RWPE1 (cell line): ENCODE results near the gene ABCA2.

Experiments
- CTCF ChIA-PET: fragments of 350-600 bp; sonication (Branson Sonifier 250); formaldehyde crosslinking; extraction: SDS; loops from one replicate; lab custom pipeline; 2021; lab: Yijun Ruan, JAX
- POLR2A ChIA-PET: fragments of 400-600 bp; formaldehyde crosslinking; extraction: SDS; loops from one replicate; lab custom pipeline; 2020; ENCODE audit warnings: antibody characterized with exemption; ENCODE audit not compliant: low non-redundant PET; lab: Yijun Ruan, JAX
- DNase-seq: peaks from one replicate; pipeline ENCODE4 v3.0.0; 2012; ENCODE audit warnings: low spot score
- H3K27ac ChIP-seq: fragments of 450-650 bp; 2 replicates; pipeline ENCODE4 v1.5.1; 2017
- TF ChIP-seq, protein P1 (sequence below): fragments of 450-650 bp; conservative IDR thresholded peaks from 2 replicates; pipeline ENCODE4 v1.5.1; 2017; ENCODE audit warnings: low read depth, mild to moderate bottlenecking

The ABCA2 gene

DNA sequence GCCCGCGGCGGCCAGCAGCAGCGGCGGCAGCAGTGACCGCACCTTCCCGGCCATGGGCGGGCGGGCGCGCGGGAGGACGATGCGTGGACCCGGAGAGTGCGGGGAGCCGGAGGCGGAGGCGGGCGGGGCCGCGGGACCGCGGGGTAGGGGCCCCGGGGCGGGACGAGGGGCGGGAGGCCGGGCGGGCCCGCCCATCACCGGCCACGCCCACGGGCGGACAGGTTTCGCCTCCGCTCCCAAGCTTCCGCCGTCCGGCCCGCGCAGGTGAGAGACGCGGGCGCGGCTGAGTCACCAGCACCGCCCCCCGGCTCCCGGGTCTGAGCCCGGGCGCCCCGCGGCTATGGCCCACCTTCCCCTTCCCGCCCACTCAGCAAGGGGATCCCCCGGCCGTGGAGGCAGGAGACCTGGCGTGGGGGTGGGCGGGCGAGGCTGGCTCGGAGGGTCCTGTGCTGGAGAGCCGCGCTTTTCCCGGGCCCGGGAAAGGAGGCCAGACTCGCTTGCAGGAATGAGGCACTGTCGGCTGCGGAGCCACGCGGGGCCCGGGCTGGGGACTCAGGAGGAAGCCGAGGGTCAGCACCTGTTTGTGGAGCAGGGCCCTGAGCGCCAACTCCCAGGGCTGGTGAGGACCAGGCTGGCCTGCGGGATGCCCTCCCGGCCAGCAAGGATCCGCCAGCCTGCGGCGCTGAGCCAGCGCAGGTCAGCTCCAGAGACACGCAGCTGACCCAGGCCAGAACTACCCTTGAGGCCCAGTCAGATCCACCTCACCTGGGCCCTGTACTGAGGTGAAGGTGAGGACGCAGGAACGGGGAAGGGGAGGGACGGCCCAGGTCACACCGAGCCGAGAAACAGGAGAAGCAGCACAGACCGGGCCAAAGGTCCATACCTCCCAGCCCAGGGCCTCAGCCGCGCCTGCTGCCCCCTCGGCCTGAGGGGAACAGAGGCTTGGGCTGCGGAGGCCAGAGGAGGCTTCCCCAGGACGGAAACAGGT lies 26.2 kb upstream of the ABCA2 start, which contains the start of gene ENTPD2:
TSS of gene ENTPD2 (minus strand) at position 118 of the 988 bp plus-strand sequence. CDS start at position 54, 64 bp downstream.
- H3K27ac ChIP-seq, result peak within 1 kb of the TSS; percentile 89
- peak; percentile 94 for DNase-seq
- ChIA-PET POLR2A (interaction anchor here (0.7 kb wide), 1 partner anchor 10 kb away, joined by 3 read pairs; no protein-coding TSS in a partner anchor), CTCF (interaction anchor here (0.6 to 4.9 kb wide), 4 partner anchors 10 to 186 kb away, joined by 3 to 54 read pairs (median 6); no protein-coding TSS in a partner anchor)
- TF ChIP-seq, protein P1, sequence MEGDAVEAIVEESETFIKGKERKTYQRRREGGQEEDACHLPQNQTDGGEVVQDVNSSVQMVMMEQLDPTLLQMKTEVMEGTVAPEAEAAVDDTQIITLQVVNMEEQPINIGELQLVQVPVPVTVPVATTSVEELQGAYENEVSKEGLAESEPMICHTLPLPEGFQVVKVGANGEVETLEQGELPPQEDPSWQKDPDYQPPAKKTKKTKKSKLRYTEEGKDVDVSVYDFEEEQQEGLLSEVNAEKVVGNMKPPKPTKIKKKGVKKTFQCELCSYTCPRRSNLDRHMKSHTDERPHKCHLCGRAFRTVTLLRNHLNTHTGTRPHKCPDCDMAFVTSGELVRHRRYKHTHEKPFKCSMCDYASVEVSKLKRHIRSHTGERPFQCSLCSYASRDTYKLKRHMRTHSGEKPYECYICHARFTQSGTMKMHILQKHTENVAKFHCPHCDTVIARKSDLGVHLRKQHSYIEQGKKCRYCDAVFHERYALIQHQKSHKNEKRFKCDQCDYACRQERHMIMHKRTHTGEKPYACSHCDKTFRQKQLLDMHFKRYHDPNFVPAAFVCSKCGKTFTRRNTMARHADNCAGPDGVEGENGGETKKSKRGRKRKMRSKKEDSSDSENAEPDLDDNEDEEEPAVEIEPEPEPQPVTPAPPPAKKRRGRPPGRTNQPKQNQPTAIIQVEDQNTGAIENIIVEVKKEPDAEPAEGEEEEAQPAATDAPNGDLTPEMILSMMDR, result no peak

DNA sequence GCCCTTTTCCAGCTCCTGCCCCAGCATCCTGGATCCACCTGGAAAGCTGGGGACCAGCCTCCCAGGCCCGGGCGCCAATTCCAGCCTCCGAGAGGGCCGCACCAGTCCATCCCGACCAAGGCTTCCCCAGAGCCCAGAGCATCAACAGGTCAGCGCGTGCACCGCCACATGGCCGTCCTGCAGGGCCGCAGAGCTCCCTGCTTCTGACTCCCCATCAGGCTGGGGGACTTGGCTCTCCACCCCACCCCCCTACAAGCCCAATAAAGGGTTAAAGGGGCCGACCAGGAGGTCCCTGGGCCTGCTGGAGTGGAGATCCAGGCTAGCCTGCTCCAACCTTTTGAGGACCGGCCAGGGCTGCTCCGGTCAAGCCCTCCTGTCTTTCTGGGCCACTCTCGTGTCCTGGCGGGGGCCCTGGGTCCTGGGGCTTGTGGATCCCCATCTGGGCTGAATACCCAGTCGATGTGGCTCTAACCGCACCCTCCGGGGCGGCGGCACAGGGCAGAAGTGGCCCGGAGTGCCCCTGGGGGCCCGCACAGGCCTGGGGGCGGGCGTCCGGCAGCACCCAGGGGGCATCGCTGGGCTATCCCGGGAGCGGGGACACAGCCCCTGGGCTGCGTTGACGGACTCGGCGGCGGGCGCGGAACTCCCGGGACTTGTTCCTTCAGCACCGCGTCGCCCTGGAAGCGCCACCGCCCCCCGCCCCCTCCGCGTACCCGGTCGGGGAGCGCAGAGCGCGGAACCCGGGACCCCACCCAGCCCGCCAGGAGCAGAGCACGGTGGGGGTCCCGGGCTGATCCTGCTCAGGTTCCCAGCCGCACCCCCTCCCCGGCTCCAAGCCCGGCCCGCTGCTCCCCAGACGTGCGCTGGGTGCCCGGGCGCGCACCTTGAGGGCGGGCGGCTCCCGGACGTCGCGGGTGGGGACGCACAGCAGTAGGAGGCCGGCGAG lies 25.2 kb upstream of the ABCA2 start:
- TF ChIP-seq, protein P1, result no peak
- peak; percentile 55 for DNase-seq
- ChIA-PET CTCF (interaction anchor here (0.6 to 4.9 kb wide), 5 partner anchors 11 to 187 kb away, joined by 3 to 54 read pairs (median 4); no protein-coding TSS in a partner anchor), POLR2A (interaction anchor here (0.7 kb wide), 1 partner anchor 11 kb away, joined by 3 read pairs; no protein-coding TSS in a partner anchor)
- H3K27ac ChIP-seq, result peak overlapping the region; percentile 89

DNA sequence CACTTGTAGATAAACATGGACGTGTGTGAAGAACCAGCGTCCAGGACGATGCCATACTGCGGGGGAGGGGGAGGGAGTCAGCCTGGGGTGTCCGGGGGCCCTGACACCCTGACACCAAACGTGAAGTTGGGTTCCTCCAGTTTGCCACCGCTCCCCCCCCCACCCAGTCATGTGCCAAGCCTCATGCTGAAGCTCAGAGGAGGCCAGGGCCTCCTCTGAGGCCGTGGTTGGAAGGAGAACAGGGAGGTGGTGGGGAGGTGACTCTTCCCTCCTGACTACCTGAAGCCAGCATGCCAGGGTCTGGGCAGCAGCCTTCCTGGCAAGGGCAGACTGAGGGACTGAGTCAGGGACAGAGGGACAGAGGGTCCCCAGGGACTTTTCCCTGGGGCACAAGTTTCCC lies 24.3 kb upstream of the ABCA2 start:
- ChIA-PET POLR2A (interaction anchor here (0.6 kb wide), 2 partner anchors 33 to 298 kb away, joined by 3 to 9 read pairs; no protein-coding TSS in a partner anchor), CTCF (interaction anchor here (1.1 to 4.9 kb wide), 4 partner anchors 12 to 23 kb away, joined by 3 to 54 read pairs (median 4); no protein-coding TSS in a partner anchor)
- H3K27ac ChIP-seq, result peak overlapping the region; percentile 7; the same call in 1 of the 2 replicates
- TF ChIP-seq, protein P1, result no peak
- no peak for DNase-seq

DNA sequence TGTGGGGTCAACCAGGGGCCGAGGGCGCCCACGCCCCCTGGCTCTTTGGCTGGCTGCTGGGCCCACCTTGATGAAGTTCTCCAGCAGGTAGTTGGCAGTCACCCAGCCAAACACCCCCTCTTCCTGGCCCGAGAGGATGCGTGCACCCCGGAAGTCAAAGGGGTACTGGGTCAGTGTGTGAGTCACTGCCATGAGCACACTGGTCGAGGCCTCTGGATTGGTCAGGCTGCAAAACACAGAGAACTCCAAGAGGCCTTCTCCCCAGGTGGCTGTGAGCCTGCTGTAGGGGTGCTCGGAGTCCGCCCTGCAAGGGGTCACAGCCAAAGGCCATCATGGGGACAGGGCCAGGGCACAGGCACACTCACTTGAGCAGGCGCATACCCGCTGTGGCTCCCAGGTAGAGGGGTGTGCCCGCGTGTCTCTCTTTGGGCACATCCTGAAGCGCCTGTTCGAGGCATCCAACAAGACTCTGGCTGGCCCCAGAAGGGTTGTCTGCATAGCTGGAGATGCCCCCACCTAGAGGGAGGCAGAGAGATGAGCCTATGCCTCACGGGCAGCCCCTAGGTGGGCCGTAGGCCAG lies 23.2 kb upstream of the ABCA2 start:
- TF ChIP-seq, protein P1, result no peak
- ChIA-PET POLR2A (no interaction called here), CTCF (interaction anchor here (0.6 to 0.7 kb wide), 2 partner anchors 17 to 33 kb away, joined by 3 read pairs; no protein-coding TSS in a partner anchor)
- peak overlapping the region; percentile 7; the same call in 1 of the 2 replicates for H3K27ac ChIP-seq
- DNase-seq, result no peak

DNA sequence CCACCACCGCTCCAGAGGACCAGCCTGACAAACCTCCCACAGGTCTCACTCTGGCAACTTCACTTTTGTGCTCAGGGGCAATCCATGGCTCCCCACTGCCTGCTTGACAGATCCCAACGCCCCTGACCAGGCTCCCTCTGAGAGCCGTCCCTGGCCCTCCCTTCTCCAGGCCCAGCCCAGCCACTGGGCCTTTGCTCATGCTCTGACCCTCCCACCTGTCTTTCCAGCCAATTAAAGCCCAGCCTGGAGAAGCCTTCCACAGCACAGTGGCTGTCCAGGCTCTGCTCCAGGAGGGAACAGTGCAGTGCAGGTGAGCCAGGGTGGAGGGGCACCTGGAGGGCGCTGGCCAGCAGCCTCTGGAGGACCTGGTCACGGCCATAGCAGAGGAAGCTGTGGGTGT lies 22.5 kb upstream of the ABCA2 start:
- POLR2A ChIA-PET, result no interaction called here
- TF ChIP-seq, protein P1, result no peak
- CTCF ChIA-PET, result interaction anchor here (0.6 to 0.9 kb wide), 4 partner anchors 9 to 45 kb away, joined by 3 to 4 read pairs (median 3); no protein-coding TSS in a partner anchor
- no peak for DNase-seq
- H3K27ac ChIP-seq, result no peak overlapping the region; the same call in 1 of the 2 replicates
